Measurements from ENCODE around the gene USP5. TPM values are rescaled to one million over a fixed set of nuclear protein-coding genes. Genes with fewer than 3 reads are reported as not detected.

USP5 gene
- total RNA-seq, 6 donors from 2014 or later = 22.6 to 77.0 (median 35.6) TPM

DNA sequence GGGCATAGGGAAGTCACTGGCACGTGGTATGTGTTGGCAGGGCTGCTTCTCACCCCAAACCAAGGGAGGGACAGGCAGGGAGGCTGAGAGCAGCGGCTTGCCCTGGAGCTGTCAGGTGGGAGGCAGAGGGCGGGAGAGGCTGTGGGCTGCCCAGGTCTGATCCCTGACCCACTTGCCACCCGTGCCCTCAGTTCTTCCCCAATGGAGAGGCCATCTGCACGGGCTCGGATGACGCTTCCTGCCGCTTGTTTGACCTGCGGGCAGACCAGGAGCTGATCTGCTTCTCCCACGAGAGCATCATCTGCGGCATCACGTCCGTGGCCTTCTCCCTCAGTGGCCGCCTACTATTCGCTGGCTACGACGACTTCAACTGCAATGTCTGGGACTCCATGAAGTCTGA, 6.6 kb upstream of the USP5 start:
- Histone ChIP-seq H3K4me3 (no peak overlapping the region), H3K36me3 (peaks cover 0 to 3% (median 0%) of the 10 kb centered on the region in 4 donors), H3K4me1 (peaks cover 0 to 3% (median 0%) of the 10 kb centered on the region in 4 donors), H3K27ac (no peak overlapping the region), H3K27me3 (no peaks in the 10 kb centered on the region), H3K9me3 (no peaks in the 10 kb centered on the region)
- DNase-seq (no peak), ATAC-seq (ENCODE audit: low FRiP score in 2 of 2) (no peak)
- WGBS, 2 donors = 91% methylated on average over 17 of the region's 17 CpGs
- TF ChIP-seq, protein P1, sequence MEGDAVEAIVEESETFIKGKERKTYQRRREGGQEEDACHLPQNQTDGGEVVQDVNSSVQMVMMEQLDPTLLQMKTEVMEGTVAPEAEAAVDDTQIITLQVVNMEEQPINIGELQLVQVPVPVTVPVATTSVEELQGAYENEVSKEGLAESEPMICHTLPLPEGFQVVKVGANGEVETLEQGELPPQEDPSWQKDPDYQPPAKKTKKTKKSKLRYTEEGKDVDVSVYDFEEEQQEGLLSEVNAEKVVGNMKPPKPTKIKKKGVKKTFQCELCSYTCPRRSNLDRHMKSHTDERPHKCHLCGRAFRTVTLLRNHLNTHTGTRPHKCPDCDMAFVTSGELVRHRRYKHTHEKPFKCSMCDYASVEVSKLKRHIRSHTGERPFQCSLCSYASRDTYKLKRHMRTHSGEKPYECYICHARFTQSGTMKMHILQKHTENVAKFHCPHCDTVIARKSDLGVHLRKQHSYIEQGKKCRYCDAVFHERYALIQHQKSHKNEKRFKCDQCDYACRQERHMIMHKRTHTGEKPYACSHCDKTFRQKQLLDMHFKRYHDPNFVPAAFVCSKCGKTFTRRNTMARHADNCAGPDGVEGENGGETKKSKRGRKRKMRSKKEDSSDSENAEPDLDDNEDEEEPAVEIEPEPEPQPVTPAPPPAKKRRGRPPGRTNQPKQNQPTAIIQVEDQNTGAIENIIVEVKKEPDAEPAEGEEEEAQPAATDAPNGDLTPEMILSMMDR (IDR thresholded peaks at IDR 0.05) = no peak
- no peak for TF ChIP-seq POLR2A (IDR thresholded peaks at IDR 0.05)
- TF ChIP-seq EP300 (IDR thresholded peaks at IDR 0.05) = no peak
- no peak for TF ChIP-seq POLR2AphosphoS5 (IDR thresholded peaks at IDR 0.05)

DNA sequence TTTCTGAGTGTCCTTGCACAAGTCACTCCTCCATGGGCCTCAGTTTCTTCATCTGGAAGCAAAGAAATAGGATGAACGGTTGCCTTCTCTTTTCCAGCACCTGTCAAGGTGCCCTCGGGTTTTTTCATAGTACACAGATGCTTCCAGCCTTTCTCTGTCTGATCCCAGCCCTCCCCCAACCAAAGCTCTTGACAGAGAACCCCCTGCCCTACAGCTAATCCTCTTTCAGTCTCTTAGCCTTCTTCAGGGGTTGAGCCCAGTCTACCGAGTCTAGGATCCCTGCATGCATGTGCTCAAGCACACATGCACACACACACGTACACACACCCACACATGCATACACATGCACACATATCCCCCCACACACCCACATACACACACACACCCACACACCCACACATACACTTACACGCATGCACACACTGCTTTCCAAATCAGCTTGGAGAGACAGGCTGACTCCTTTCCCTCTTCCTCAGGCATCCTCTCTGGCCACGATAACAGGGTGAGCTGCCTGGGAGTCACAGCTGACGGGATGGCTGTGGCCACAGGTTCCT, 5.6 kb upstream of the USP5 start:
- no peaks in the 10 kb centered on the region for H3K9me3 ChIP-seq
- WGBS, 2 donors = 81 to 82% methylated on average over 7 of the region's 7 CpGs
- no peak overlapping the region for H3K27ac ChIP-seq
- TF ChIP-seq EP300 (IDR thresholded peaks at IDR 0.05) (no peak), POLR2AphosphoS5 (IDR thresholded peaks at IDR 0.05) (no peak), POLR2A (IDR thresholded peaks at IDR 0.05) (no peak)
- TF ChIP-seq, protein P1 (IDR thresholded peaks at IDR 0.05) = no peak
- H3K27me3 ChIP-seq = no peaks in the 10 kb centered on the region
- no peak for DNase-seq
- no peak overlapping the region for H3K4me3 ChIP-seq
- ATAC-seq (ENCODE audit: low FRiP score in 2 of 2) = no peak
- peaks cover 0 to 3% (median 0%) of the 10 kb centered on the region in 4 donors for H3K36me3 ChIP-seq
- H3K4me1 ChIP-seq = peaks cover 5 to 11% (median 7%) of the 10 kb centered on the region in 4 donors

DNA sequence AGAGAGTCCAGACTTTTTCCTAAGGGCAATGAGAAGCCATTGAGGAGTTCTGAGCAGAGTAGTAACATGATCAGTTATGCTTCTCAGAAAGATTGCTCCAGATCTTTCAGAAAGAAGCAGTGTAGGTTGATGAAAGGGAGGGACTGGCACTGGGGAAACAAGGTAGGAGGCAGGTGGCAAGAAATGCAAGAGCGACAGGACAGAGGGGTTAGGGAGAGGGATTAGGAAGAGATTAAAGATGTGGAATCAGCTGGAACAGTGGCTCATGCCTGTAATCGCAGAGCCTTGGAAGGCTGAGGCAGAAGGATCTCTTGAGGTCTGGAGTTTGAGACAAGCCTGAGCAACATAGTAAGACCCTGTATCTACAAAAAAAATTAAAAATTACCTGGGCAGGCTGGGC, 4.3 kb upstream of the USP5 start:
- WGBS, 2 donors = 97 to 100% methylated on average over 2 of the region's 2 CpGs
- no peak for DNase-seq
- TF ChIP-seq EP300 (IDR thresholded peaks at IDR 0.05) = no peak
- TF ChIP-seq POLR2A (IDR thresholded peaks at IDR 0.05) = no peak
- TF ChIP-seq, protein P1 (IDR thresholded peaks at IDR 0.05) = no peak
- TF ChIP-seq POLR2AphosphoS5 (IDR thresholded peaks at IDR 0.05) = no peak
- H3K27ac ChIP-seq = no peak overlapping the region
- H3K4me1 ChIP-seq = peaks cover 5 to 12% (median 7%) of the 10 kb centered on the region in 4 donors
- no peaks in the 10 kb centered on the region for H3K9me3 ChIP-seq
- ATAC-seq (ENCODE audit: low FRiP score in 2 of 2) = no peak
- H3K4me3 ChIP-seq = no peak overlapping the region
- H3K36me3 ChIP-seq = peaks cover 0 to 3% (median 0%) of the 10 kb centered on the region in 4 donors
- no peaks in the 10 kb centered on the region for H3K27me3 ChIP-seq

DNA sequence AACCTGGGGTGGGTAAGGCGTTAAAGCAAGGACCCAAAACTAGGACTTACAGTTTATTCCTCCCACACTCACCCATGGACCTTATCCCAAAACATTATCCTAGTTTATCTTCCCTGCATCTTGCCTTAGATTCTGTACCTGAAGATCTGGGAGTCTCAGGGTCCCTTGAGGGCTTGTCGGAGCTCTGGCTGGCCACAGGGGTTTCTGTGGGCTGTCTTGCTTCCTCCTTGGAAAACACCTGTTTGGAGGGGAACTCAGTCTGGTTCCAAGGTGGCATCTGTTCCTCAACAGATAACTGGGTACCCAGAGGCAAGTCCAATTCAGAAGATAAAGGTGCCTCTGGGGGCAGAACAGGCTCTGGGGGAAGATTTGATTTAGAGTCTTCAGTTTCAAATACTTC, 2.5 kb upstream of the USP5 start:
- ATAC-seq (ENCODE audit: low FRiP score in 2 of 2) = no peak
- DNase-seq = no peak
- H3K36me3 ChIP-seq = peaks cover 0 to 3% (median 0%) of the 10 kb centered on the region in 4 donors
- H3K27me3 ChIP-seq = no peaks in the 10 kb centered on the region
- H3K27ac ChIP-seq = no peak overlapping the region
- WGBS, 2 donors = 89 to 91% methylated on average over 2 of the region's 2 CpGs
- peaks cover 13 to 23% (median 16%) of the 10 kb centered on the region in 4 donors for H3K4me1 ChIP-seq
- TF ChIP-seq POLR2A (IDR thresholded peaks at IDR 0.05) (no peak), POLR2AphosphoS5 (IDR thresholded peaks at IDR 0.05) (no peak), EP300 (IDR thresholded peaks at IDR 0.05) (no peak)
- TF ChIP-seq, protein P1 (IDR thresholded peaks at IDR 0.05) = no peak
- no peak overlapping the region for H3K4me3 ChIP-seq
- H3K9me3 ChIP-seq = no peaks in the 10 kb centered on the region

Measured in upper lobe of left lung (tissue), 6 donors.